HG03558 (cell line): ENCODE results near the gene TEF.
"Not testable (repeated sequence)": the region's sequence is repeated elsewhere in the genome, so short reads cannot be mapped to it uniquely, and the experiment has no call there.

Experiments used
- ATAC-seq: cut with Tn5 transposase; IDR thresholded peaks from one replicate; pipeline ENCODE4 v1.9.1; 2021; ENCODE audit warnings: moderate number of reproducible peaks; ENCODE audit not compliant: unreplicated experiment; ENCODE audit errors: extremely low read depth

Gene TEF

DNA sequence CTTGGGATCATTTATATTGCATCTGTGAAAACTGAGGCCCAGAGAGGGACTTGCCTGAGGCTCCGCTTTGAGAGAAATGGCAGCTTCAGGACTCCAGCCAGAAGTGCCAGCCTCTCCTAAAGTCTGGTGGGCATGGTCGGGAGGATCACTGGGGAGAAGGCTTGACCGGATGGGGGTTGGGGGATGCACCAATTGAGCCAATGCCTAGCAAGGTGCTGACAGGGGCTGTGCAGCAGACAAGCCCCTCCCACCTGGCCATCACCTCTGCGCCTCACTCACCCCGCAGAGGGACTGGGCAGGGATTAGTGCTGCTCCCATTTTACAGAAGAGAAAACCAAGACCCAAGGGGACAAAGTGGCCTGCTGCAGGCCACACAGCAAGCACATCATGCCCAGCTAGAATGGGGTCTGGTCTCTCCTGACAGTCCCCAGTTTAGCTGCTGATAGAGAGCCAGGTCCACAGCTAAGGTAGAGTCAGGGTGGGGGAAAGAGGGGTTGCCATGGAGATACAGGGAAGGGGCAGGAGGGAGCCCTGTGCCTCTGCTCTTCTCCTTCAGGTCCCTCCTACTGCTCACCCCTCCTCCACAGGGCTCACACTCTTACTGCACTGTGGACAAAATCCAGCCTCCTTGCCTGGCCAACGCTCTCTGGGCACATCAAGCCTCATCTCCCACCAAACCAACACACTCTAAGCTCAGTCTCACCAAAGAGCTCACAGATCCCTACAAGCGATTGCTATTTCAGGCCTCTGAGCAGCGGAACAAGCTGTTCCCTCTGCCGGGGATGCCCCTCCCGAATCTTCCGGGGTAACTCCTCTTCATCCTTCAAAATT lies 29.5 kb downstream of the TEF start:
- ATAC-seq: no peak

DNA sequence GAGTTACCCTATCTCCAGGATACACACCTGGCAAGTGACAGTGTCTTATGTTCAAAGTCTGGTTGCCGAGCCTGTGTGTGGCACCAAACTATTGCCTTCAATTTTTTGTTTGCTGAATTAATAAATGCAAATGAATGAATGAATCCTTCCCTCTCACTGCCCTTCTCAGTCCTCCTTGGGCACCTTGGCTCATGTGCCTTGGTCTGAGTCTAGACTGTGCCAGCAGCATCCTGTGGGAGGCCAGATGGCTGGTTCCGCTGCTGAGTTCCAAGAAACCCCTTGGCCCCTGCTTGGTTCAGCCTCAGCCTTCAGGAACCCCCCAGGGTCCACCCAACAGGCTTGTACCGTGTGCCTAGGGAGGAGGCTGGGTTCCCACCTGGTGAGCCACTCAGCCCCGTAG lies 33.8 kb downstream of the TEF start:
- no peak for ATAC-seq

DNA sequence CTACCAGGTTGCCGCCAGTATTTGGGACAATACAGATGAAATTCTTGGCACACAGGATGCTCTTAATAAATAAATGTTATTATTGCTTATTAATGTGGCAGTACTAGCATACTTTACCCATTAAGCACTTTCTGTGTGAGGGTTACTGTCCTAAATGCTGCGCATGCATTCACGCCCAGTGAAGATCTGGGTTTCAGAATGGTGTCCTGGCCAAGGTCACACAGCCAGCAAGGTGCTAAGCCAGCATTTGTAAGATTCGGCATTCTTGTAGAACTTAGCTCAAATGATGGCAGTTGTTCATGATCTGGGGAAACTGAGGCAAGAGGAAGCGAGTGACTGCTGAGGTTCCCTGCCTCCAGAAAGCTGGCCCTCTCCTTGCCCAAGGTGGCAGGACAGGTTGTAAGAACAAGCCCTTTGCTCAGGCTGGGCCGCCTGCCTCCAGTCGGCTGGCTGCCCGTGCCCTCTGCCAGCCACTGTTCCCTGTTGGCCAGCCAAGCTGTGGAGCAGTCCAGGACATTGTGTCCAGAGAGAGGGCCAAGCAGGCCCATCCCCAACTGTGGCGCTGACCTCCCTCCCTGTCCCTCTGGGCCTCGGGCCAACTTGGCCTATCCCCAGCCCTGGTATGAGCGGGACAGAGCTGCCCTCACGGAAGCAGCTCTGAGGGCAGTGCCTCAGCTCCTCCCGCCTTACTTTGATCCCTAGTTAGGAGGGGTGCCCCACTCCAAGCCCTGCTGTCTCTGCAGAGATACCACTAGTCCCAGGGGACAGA lies 36.1 kb downstream of the TEF start:
- ATAC-seq: no peak

DNA sequence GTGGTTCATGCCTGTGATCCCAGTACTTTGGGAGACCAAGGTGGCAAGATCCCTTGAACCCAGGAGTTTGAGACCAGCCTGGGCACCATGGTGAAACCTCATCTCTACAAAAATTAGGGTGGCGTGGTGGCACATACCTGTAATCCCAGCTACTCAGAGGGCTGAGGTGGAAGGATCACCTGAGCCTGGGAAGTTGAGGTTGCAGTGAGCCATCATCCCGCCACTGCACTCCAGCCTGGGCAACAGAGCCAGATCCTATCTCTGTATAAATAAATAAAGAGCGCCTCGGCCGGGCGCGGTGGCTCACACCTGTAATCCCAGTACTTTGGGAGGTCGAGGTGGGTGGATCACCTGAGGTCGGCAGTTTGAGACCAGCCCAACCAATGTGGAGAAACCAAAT lies 37.0 kb downstream of the TEF start:
- ATAC-seq: no peak

DNA sequence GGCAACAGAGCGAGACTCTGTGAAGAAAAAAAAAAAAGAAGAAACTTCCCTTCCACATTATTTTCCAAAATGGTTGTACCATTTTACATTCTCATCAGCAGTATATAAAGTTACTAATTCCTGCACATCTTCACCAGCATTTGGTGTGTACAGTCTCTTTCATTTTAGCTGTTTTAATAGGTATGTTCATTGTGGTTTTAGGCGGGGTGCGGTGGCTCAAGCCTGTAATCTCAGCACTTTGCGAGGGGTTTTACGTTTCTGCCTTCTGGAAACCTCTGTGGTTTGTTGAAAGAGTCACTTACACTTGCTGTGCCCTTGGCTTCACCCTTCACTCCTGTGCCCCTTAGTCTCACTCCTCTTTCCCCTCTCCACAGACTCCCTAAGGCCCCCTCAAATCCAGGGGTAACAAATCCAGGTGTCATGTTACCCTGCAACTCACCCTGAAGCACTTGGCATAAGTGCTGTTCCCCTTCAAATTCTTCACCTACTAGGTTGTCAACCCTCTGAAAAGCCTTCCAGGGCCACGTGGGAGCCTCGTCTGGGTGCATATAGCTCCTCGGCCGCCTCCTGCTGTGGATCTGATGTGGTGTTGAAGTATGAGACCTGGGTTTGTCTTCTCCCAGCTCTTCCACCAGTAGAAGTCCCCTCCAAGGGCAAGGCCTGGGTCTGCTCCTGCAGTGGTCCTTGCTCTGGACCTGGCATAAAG lies 44.1 kb downstream of the TEF start:
- ATAC-seq: no peak

DNA sequence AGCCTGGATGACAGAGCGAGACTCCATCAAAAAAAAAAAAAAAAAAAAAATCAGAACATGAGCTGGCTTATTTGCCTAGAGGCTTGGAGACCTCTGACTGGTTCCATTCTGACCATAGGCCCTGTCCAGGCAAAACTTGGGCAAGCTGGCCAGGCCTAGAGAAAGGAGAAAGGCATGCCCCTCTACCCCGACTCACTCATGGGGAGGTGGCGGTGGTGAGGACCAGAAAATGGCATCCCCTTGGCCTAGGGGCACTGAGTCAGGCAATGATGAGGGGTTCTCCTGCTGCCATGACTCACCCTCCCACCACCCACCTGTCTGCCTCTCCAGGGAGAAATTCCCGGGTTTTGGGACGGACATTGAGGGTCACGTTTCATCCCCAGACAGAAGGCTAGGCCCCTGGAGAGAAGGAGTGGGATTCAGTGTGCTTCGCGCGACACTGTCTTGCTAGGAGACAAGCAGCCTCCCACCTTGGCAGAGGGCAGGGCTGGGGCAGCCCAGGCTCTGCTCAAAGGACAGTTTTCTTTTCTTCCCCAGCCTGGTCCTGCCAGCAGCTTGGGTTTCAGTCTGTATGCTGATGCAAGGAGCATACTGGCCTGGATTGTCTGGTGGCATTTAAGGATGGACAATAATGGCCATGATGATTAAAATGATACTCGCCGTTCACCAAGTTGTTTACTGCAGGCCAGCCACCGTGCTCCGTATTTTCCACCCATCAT lies 47.6 kb downstream of the TEF start:
- no peak for ATAC-seq

DNA sequence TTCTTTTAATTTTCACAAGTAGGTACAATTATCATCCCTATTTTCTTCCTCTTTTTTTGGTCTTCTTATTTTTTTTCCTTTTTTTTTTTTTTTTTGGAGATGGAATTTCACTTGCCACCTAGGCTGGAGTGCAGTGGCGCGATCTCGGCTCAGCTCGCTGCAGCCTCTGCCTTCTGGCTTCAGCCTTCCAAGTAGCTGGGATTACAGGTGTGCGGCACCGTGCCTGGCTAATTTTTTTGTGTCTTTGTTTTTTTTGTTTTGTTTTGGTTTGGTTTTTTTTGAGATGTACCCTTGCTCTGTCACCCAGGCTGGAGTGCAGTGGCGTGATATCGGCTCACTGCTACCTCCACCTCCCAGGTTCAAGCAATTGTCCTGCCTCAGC lies 48.2 kb downstream of the TEF start:
- no peak for ATAC-seq

DNA sequence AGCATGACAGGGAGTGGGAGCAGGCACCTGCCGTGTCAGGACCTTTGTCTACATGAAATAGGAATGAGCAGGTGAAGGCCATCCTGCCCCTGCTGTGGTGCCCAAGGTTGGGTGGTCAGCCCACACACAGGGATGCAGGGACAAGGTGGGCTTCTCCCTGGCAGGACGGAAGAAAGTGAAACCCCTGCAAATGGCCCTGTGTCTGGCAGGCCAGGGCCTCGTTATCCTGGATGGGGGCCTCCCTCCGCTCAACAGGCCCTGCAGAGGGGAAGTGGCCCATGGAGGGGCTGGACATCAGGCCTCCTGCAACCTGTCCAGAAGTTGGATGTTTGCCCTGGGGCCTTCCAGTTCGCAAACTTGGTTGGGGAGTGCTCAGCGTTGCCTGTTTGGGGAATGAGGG lies 49.9 kb downstream of the TEF start:
- no peak for ATAC-seq

DNA sequence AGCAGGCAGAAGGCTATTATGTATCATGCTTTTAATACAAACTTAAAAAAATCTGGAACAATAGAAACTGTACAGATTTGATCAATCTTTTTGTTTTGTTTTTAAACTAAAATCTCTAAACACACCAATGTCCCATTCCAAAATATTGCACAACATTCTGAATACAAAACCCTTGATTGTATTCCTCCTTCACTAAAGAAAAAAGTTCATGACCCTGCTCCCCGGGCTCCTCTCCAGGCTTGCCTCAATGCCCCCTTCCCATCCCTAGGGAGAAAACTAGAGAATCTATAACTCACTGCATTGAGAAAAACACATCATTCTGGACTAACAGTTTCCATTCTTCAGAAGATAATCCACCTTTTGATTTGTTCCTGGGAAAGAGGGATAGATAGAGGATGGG lies 51.7 kb downstream of the TEF start:
- ATAC-seq: not testable (repeated sequence)

DNA sequence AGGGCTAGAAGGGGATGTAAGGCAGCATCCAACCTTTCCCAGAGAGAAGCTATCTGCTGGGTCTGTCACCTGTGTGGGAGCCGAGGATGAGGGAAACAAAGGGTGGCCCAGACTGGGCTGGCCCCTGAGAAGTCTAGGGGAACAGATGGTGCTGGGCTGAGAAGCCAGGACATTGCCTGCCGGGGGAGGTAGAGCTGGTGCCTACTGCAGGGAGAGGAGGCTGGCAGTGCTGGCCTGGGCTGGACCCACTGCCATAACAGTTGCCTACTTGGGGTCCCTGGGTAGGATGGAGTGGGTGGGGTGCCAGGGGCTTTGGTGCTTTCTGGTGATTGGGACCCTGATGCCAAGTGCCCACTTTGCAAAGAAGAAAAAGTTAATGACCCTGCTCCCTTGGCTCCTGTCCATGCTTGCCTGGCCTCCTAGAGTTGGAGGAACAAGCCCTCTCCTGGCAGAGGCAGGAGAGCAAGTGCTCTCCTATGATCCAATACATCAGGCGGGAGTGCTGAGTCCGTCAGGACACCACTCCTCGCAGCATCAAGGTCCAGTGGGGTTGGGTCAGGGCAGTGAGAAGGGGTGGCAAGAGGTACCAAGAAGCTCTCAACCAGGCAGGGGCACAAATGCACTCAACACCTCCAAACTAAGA lies 52.7 kb downstream of the TEF start:
- not testable (repeated sequence) for ATAC-seq

DNA sequence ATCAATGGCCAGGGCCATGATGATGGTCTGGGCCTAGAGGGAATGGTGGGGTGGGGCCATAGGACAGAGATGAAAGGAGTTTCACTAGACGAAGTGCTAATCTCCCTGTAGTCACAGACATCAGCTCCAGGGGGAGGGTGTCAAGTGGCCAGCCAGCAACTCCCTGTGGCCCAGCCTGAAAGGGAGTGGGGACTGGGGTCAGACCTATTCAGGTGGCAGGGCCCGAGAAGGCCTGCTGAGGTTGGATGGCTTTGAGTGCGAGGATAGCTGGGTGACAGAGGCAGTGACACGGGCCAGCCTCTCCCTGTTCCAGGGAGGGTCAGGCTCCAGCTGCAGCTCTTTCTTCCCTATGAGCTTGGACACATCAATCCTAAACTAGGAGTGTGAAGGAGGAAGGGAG lies 53.8 kb downstream of the TEF start:
- ATAC-seq: no peak

DNA sequence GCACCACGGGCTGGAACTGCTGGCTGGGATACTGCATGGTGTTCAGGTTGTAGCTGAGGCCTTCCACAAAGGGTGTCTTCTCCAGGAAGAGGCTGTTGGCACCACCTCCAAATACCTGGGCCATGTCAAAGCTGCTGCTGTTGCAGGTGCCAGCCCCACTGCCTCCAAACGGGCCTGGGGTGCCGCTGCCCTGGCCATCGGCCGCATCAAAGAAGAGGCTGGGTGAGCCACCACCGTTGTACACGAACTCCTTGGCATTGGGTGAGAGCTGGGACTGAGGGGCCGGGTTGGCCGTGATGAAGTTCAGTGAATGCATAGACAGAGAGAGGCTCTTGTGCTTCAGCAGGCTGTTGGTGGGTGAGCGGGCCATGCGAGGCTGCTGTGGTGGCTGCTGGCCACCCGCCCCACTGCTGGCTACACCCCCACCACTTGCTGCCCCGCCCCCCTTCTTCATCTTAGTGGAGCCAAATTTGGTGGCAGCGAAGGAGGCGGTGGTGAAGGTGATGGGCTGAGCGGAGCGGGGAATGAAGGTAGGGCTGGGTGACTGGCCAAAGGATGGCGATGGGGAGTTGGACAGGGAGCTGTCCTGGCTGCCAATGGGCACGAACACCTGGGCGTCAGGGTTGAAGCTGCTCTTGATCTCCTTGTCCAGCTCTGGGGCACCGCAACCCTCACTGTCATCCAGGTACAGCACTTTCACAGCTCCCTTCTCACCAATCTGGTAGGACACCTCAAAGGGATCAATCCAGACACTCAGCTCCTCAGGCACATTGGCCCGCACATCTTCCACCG lies 54.8 kb downstream of the TEF start:
- ATAC-seq: no peak

DNA sequence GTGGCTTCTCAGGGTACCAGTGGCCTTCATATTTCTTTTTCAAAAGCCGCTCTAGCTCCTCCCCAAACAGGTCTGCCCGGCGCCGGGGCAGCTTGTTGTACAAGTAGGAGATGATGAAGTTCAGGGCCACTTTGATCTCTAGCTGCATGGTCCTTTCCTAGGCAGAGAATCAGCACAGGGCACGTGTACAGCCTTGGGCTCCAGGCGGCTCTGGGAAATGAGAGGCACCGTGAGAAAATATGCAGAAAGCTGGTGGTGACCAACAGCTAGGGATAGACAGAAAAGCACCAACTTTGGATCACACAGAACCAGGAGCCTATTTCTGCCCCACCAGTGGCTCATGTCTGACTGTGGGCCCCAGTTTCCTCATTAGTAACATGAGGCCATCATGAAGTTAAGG lies 55.5 kb downstream of the TEF start:
- ATAC-seq: no peak

DNA sequence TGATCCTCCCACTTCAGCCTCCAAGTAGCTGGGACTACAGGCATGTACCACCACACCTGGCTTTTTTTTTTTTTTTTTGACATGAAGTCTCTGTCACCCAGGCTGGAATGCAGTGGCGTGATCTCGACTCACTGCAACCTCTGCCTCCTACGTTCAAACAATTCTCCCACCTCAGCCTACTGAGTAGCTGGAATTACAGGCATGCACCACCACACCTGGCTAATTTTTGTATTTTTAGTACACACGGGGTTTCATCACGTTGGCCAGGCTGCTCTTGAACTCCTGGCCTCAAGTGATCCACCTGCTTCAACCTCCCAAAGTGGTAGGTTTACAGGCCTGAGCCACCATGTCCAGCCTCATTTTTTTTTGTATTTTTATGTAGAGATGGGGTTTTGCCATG lies 58.8 kb downstream of the TEF start:
- ATAC-seq: not testable (repeated sequence)

DNA sequence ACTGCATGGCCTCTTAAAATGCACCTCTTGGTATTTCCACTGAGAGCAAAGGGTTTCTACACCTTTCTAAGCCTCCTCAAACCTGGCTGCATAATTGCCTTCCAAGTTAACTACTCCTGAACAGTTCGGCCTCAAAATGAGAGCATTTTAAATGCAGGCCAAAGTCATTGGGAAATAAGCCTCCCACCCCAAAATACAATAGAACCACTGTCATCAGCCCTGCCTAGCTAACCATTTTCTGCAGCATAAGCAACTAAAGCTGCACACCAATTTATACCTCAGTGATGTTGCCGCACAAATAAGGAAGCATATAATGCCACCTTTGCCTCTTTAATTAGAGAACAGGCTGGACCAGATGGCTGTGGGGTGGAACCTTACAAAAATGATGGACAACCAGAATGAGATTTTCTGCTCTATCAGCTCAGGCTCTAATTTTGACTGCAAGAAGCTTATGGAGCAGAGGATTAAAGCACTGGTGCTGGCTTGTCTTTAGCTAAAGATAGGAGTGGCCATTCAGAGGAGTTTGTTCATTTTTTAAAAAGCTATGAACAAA lies 60.6 kb downstream of the TEF start:
- ATAC-seq: no peak

DNA sequence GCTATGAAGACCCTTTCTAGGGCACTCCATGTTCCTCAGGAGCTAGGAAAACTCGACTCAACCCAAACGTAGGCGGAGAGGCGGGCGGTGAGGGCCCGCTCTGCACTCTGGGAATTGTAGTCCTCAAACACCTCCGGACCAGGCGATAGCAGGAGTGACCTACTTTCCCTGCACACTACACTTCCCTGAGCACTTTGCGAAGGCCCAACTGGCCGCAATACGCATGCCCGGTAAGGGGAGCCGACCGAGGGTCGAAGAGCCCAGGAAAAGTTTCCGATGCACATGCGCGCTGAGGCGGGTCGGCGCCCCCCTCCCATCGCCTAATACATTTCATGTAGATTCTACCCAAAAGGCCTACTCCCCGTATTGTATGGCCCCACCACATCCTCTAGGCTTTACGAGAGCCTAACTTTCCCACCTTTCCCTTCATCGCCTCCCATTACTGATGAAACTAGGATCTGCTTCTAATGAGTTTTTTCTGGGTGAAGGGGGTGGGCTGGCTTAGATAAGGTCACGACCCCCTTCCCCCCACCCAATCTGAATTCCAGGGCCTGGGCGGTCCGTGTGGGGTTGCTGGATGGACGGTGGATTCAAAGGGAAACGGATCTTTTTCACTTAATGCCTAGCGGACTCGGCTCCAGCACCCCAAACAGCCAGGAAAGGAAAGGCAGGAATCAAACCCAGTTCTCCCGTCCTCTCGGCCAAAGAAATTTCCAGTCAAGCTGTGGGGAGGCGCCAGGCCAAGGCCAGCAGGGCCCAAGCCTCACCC lies 62.8 kb downstream of the TEF start:
- ATAC-seq: peak; percentile 43

DNA sequence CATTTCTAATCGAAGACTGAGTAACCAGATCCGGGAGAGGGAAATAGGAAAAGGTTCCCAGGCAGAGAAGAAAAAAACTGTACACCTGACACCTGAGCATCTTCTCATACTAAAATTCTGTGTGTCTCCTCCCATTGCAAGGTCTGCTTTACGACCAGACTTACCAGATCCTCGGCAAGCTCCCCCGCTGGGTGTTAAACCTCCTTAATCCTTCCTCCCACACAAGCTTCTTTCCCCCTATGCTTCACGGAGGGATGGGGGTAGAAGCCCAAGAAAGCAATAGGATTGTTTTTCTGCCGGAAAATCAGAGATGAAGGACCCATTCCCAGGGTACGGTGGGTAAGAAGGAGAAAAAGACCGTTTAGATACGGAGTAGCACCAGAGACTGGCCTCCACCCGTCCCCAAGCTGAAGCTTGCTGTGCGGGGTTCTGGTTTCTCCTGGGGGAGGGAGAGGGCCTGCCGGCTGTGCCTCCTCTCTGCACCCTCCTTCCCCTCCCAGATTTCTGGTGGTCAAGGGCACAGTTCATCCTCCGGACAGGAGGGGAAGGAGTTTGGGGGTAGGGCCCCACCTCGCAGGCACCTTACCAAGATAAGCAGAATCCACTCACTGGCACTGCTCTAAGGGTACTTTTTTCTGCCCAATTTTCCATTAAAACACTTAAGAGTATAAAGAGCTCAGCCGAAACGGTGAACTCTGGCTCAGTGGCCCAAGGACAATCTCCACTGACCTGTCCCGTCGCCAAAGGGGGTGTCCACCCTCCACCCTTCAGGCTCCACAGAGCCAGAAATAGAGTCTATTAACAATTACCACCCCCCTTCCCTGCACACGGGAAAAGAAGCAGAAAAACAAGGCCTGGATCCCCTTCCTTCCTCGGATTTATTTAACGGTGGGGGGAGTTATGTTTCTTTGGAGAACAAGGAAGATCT lies 63.7 kb downstream of the TEF start:
- no peak for ATAC-seq
